ENCODE data around the gene PRODH2.

PRODH2 gene

GRCh38 chr19:35812220-35813042 lies at the start of gene PRODH2:
TSS of gene PRODH2 (minus strand) at chr19:35812845. CDS start at chr19:35812805, 40 bp downstream.
- no peak for DNase-seq (ENCODE audit: low spot score)

GRCh38 chr19:35861640-35862160 lies 49.1 kb upstream of the PRODH2 start:
- no peak for DNase-seq (ENCODE audit: low spot score)

GRCh38 chr19:35860818-35861639 lies 48.4 kb upstream of the PRODH2 start:
- DNase-seq (ENCODE audit: low spot score) = no peak

- DNase-seq (ENCODE audit: low spot score) = no peak
Measured at GRCh38 chr19:35860436-35860817, 47.8 kb upstream of the PRODH2 start.

GRCh38 chr19:35859414-35859813 lies 46.8 kb upstream of the PRODH2 start:
- DNase-seq (ENCODE audit: low spot score) = no peak

- DNase-seq (ENCODE audit: low spot score) = no peak
Measured at GRCh38 chr19:35858311-35858710, 45.7 kb upstream of the PRODH2 start.

- peak; percentile 52 for DNase-seq (ENCODE audit: low spot score)
Measured at GRCh38 chr19:35856546-35857149, 44.0 kb upstream of the PRODH2 start, which contains the start of gene KIRREL2. TSS of gene KIRREL2 (plus strand) at chr19:35856911. CDS start at chr19:35857120, 209 bp downstream.

- no peak for DNase-seq (ENCODE audit: low spot score)
Measured at GRCh38 chr19:35853038-35853756, 40.6 kb upstream of the PRODH2 start.

GRCh38 chr19:35852029-35852780 lies 39.6 kb upstream of the PRODH2 start, which contains the start of gene NPHS1:
TSS of gene NPHS1 (minus strand) at chr19:35852504. CDS start at chr19:35851837, 667 bp downstream.
- DNase-seq (ENCODE audit: low spot score) = no peak

- no peak for DNase-seq (ENCODE audit: low spot score)
Measured at GRCh38 chr19:35851213-35852028, 38.8 kb upstream of the PRODH2 start.

GRCh38 chr19:35848919-35849505 lies 36.4 kb upstream of the PRODH2 start:
- DNase-seq (ENCODE audit: low spot score) = no peak

GRCh38 chr19:35848486-35848885 lies 35.8 kb upstream of the PRODH2 start:
- no peak for DNase-seq (ENCODE audit: low spot score)

- DNase-seq (ENCODE audit: low spot score) = no peak
Measured at GRCh38 chr19:35847911-35848310, 35.3 kb upstream of the PRODH2 start.

- no peak for DNase-seq (ENCODE audit: low spot score)
Measured at GRCh38 chr19:35846038-35846668, 33.5 kb upstream of the PRODH2 start.

GRCh38 chr19:35845215-35846037 lies 32.8 kb upstream of the PRODH2 start:
- peak; percentile 24 for DNase-seq (ENCODE audit: low spot score)

- DNase-seq (ENCODE audit: low spot score) = no peak
Measured at GRCh38 chr19:35844482-35845214, 32.0 kb upstream of the PRODH2 start.
